GM12878 (cell line): ENCODE results near the gene EXOC5. TPM values are rescaled to one million over a fixed set of nuclear protein-coding genes. Genes with fewer than 3 reads are reported as not detected.

Source experiments
- ATAC-seq: fragments of 200-7000 bp; cut with Tn5 transposase; 3 replicates; pipeline ENCODE4 v1.9.1; 2020; ENCODE audit warnings: mild to moderate bottlenecking, moderate library complexity
- BruUV-seq: library from RNA; stranded (reverse); fragments of 400-500 nt; replicated peaks from 2 replicates; lab custom pipeline; 2021; lab: Mats Ljungman, UMichigan
- CTCF ChIA-PET: fragments of 300-600 bp; sonication (Branson Sonifier 250); formaldehyde crosslinking; extraction: SDS; loops from one replicate; lab custom pipeline; 2021; ENCODE audit warnings: inconsistent platforms; lab: Yijun Ruan, JAX
- POLR2A ChIA-PET: fragments of 350-600 bp; formaldehyde crosslinking; extraction: SDS; loops from one replicate; lab custom pipeline; 2021; ENCODE audit warnings: inconsistent platforms; lab: Charles Lee
- RAD21 ChIA-PET: fragments of 300-600 bp; sonication (Branson Sonifier 250); formaldehyde crosslinking; loops from one replicate; lab custom pipeline; 2023; ENCODE audit warnings: antibody characterized with exemption; ENCODE audit not compliant: unreplicated experiment; lab: Charles Lee
- SMC1A ChIA-PET: fragments of 300-600 bp; sonication (Branson Sonifier 250); formaldehyde crosslinking; loops from one replicate; lab custom pipeline; 2023; ENCODE audit not compliant: unreplicated experiment, uncharacterized antibody; lab: Charles Lee
- DNase-seq: peaks from one replicate; pipeline ENCODE4 v3.0.0-alpha.2; 2011; ENCODE audit warnings: low read depth, low spot score
- FAIRE-seq: peaks from 3 replicates; lab custom pipeline; 2011; peaks lifted over from hg19 to GRCh38; lab: Jason Lieb, UNC
- H2AFZ ChIP-seq: 2 replicates; pipeline ENCODE4 v1.6.0; 2011; ENCODE audit warnings: low read depth, low read length, control low read depth; ENCODE audit not compliant: control insufficient read depth
- H3K27ac ChIP-seq: 2 replicates; pipeline ENCODE4 v1.5.1; 2011; ENCODE audit warnings: control low read depth; ENCODE audit not compliant: control insufficient read depth, insufficient read depth
- H3K27me3 ChIP-seq, 2 experiments: replicated peaks in 1 of 2; 2 replicates each; pipeline versions ENCODE4 v1.6.0 to v1.6.1; 2011; ENCODE audit warnings: low read length in 1 of 2; ENCODE audit not compliant: control insufficient read depth in 2 of 2, insufficient read depth in 2 of 2
- H3K36me3 ChIP-seq, 2 experiments: 2 replicates each; pipeline ENCODE4 v1.5.1; 2011; ENCODE audit warnings: low read length in 1 of 2; ENCODE audit not compliant: control insufficient read depth in 2 of 2, insufficient read depth in 2 of 2
- H3K4me1 ChIP-seq: 2 replicates; pipeline ENCODE4 v1.6.1; 2011; ENCODE audit warnings: mild to moderate bottlenecking, low read length, moderate library complexity, mixed read lengths; ENCODE audit not compliant: control insufficient read depth, insufficient read depth
- H3K4me2 ChIP-seq: 2 replicates; pipeline ENCODE4 v1.6.0; 2011; ENCODE audit warnings: control low read depth; ENCODE audit not compliant: control insufficient read depth, insufficient read depth
- H3K4me3 ChIP-seq: fragments of 200-600 bp; sonication (generic); 2 replicates; pipeline ENCODE4 v1.5.1; 2016
- H3K79me2 ChIP-seq: 2 replicates; pipeline ENCODE4 v1.6.0; 2011; ENCODE audit warnings: low read length; ENCODE audit not compliant: control insufficient read depth, insufficient read depth
- H3K9ac ChIP-seq: 2 replicates; pipeline ENCODE4 v1.8.0; 2011; ENCODE audit warnings: low read length, control low read depth, mixed read lengths; ENCODE audit not compliant: control insufficient read depth, insufficient read depth
- H3K9me3 ChIP-seq: replicated peaks from 3 replicates; pipeline ENCODE4 v1.5.1; 2011; ENCODE audit warnings: mild to moderate bottlenecking, low read length; ENCODE audit not compliant: control insufficient read depth, insufficient read depth
- H4K20me1 ChIP-seq: 2 replicates; pipeline ENCODE4 v1.6.0; 2011; ENCODE audit not compliant: control insufficient read depth, insufficient read depth
- ASH2L ChIP-seq: fragments of 300-600, 200-600 bp; sonication (generic); IDR thresholded peaks from 2 replicates; pipeline ENCODE4 v1.6.1; 2017; ENCODE audit warnings: low read depth, mild to moderate bottlenecking, borderline replicate concordance
- BMI1 ChIP-seq: fragments of 450-650 bp; IDR thresholded peaks from 2 replicates; pipeline ENCODE4 v1.6.1; 2016; ENCODE audit warnings: mild to moderate bottlenecking, moderate library complexity, borderline replicate concordance
- EP300 ChIP-seq, 2 experiments: fragments of 150-350 bp in 1 of 2; IDR thresholded peaks; 2 replicates each; pipeline ENCODE4 v1.6.1; 2011 to 2012; ENCODE audit warnings: low read depth in 2 of 2, low read length in 2 of 2, borderline replicate concordance in 1 of 2, improper control_type of control experiment in 1 of 2, inconsistent platforms in 1 of 2; ENCODE audit not compliant: control insufficient read depth in 1 of 2
- NRF1 ChIP-seq: conservative IDR thresholded peaks from 2 replicates; pipeline ENCODE4 v1.6.1; 2011; ENCODE audit warnings: mild to moderate bottlenecking, low read depth, low read length, improper control_type of control experiment
- PKNOX1 ChIP-seq: fragments of 450-650 bp; IDR thresholded peaks from 2 replicates; pipeline ENCODE4 v1.6.1; 2016; ENCODE audit warnings: mild to moderate bottlenecking
- SMAD1 ChIP-seq: fragments of 450-650 bp; IDR thresholded peaks from 2 replicates; pipeline ENCODE4 v1.6.1; 2018; ENCODE audit warnings: mild to moderate bottlenecking, low read depth; ENCODE audit not compliant: partially characterized antibody
- SRF ChIP-seq, 2 experiments: IDR thresholded peaks; 2 replicates each; pipeline ENCODE4 v1.6.1; 2011; ENCODE audit warnings: low read depth in 2 of 2, low read length in 2 of 2, mild to moderate bottlenecking in 1 of 2, moderate library complexity in 1 of 2
- WRNIP1 ChIP-seq: IDR thresholded peaks from 2 replicates; pipeline ENCODE4 v1.6.1; 2011; ENCODE audit warnings: low read depth, low read length, improper control_type of control experiment, borderline replicate concordance
- WGBS: methylation state at CpG from one replicate; pipeline ENCODE4 v1.1.6; 2016; ENCODE audit warnings: low lambda C conversion rate; ENCODE audit not compliant: insufficient replicate concordance, insufficient coverage; ENCODE audit errors: missing lambda C conversion rate; 5-methylcytosine and 5-hydroxymethylcytosine counted together
- in situ Hi-C: fragments of 300-500 bp; cut with MboI; formaldehyde crosslinking; loops from 9 replicates; pipeline ENCODE4 v1.14.3; 2018; ENCODE audit warnings: mixed read lengths
- intact Hi-C: fragments of 100-400 bp; cut with micrococcal nuclease; formaldehyde crosslinking; loops from one replicate; pipeline ENCODE4 v1.14.2; 2022; ENCODE audit not compliant: unreplicated experiment
- polyA plus RNA-seq, 11 experiments: library from polyadenylated mRNA; depleted of rRNA in 4 of 11; unstranded in 6 of 11; stranded (reverse) in 5 of 11; fragments of >200 nt; fragmentation: Nextera tagmentation in 4 of 11; fragmentation: Illumina TruSeq in 1 of 11; extraction: Ambion mirVana in 4 of 11; extraction: Trizol in 1 of 11; gene quantifications; 1 replicate in 1 of 11; 2 replicates in 10 of 11; pipeline versions ENCODE4 v1.2.1 to v1.2.3, GENCODE V29; 2011 to 2016; ENCODE audit warnings: inconsistent platforms in 2 of 11, missing spikeins in 2 of 11, low read depth in 1 of 11
- total RNA-seq, 4 experiments: library from RNA; depleted of rRNA in 3 of 4; stranded (reverse); fragments of >200 nt in 3 of 4; fragmentation: Illumina TruSeq in 1 of 4; extraction: Trizol in 1 of 4; gene quantifications; 2 replicates each; pipeline versions ENCODE4 v1.2.1 to v1.2.3, GENCODE V29; 2013 to 2021

EXOC5 gene
- total and polyA plus RNA-seq, 10 of the 15 experiments (the other 5 are each of a cell fraction or from before 2014, with no cell fraction given): 10.3 to 101 (median 43.6) TPM

- TF ChIP-seq SRF (IDR thresholded peaks at IDR 0.05; ENCODE audit: low read depth in 2 of 2, low read length in 2 of 2) (no peak), SMAD1 (no peak), BMI1 (no peak), NRF1 (no peak)
These were observed 6.4 kb upstream of the EXOC5 start (continued) for GRCh38 chr14:57275023-57275664.

GRCh38 chr14:57274551-57274950, 5.8 kb upstream of the EXOC5 start:
- peaks cover 0 to 14% of the 10 kb centered on the region in 2 experiments; a peak in 2 of 4 replicates for H3K36me3 ChIP-seq
- no peak for DNase-seq
- CTCF ChIA-PET: no interaction called here
- no peak overlapping the region for H2AFZ ChIP-seq
- POLR2A ChIA-PET: no interaction called here
- intact Hi-C loops: no loop called here
- no peak for FAIRE-seq
- no peak overlapping the region for H3K27ac ChIP-seq
- no peak for ATAC-seq
- RAD21 ChIA-PET: no interaction called here
- 76% methylated on average over 2 of the region's 2 CpGs for WGBS
- SMC1A ChIA-PET: no interaction called here
- no TSS peak for BruUV-seq
- H3K4me1 ChIP-seq: peaks cover 8% of the 10 kb centered on the region; the same call in 1 of the 2 replicates
- no peak overlapping the region for H3K9ac ChIP-seq
- no peaks in the 10 kb centered on the region for H4K20me1 ChIP-seq
- H3K27me3 ChIP-seq: no peaks in the 10 kb centered on the region
- peaks cover 53% of the 10 kb centered on the region for H3K79me2 ChIP-seq
- no peak overlapping the region for H3K4me3 ChIP-seq
- no peak for TF ChIP-seq PKNOX1
- TF ChIP-seq EP300 (IDR thresholded peaks at IDR 0.05; ENCODE audit: borderline replicate concordance in 1 of 2, control insufficient read depth in 1 of 2, low read depth in 2 of 2, low read length in 2 of 2): no peak
- no peak for TF ChIP-seq WRNIP1
- no peak for TF ChIP-seq ASH2L
- TF ChIP-seq, all 136 proteins: peak for 0
- in situ Hi-C loops: no loop called here
- Histone ChIP-seq H3K4me2 (no peak overlapping the region), H3K9me3 (peaks cover 2% of the 10 kb centered on the region; the same call in 1 of the 3 replicates)
